22Rv1 (cell line): ENCODE measurements around the gene UBA1.

ENCODE experiments used
- CTCF ChIP-seq: fragments of 450-650 bp; IDR thresholded peaks from 2 replicates; pipeline ENCODE4 v1.5.1; 2017; ENCODE audit warnings: mild to moderate bottlenecking
- ZFX ChIP-seq: fragments of 450-650 bp; IDR thresholded peaks from 2 replicates; pipeline ENCODE4 v1.6.1; 2017; ENCODE audit warnings: antibody characterized with exemption, borderline replicate concordance

- TF ChIP-seq CTCF (no peak), ZFX (no peak)
Measured at GRCh38 chrX:47175588-47175980, 18.0 kb upstream of the UBA1 start.
